ENCODE data around the gene TMCO1.

The TMCO1 gene

DNA sequence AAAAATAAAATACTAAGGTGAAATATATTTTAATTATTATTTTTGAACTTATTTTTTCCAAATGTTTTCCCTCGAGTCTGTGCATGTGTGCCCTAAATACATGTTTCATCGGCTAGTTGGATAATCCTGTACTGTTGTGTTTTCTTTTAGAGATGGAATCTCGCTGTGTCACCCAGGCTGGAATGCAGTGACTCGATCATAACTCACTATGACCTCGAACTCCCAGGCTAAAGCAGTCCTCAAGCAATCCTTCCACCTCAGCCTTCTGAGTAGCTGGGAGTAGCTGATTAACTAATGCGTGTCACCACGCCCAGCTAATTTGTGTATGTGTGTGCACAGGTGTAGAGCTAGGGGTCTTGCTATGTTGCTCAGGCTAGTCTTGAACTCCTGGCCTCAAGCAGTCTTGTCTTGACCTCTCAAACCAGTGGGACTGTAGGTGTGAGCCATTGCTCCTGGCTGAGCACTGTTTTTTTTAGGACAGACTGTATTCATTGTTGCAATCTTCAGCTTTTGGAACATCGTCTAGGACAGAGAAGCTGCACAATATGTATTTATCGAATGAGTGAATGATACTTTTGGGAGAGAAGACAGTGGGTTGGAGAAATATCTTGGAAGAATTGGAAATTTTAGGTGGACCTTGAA, 4.8 kb upstream of the TMCO1 start:
- Histone ChIP-seq H2BK5ac (ENCODE audit: low read length) (no peak overlapping the region), H3K4me3 (ENCODE audit: low read length in 2 of 2) (no peak overlapping the region), H3K36me3 (replicated peaks in 1 of 2; ENCODE audit: control insufficient read depth in 2 of 2, insufficient read depth in 2 of 2, low read length in 2 of 2) (peaks cover 0 to 36% of the 10 kb centered on the region in 2 donors), H3K14ac (ENCODE audit: low read length) (no peak overlapping the region), H4K8ac (ENCODE audit: low read depth, low read length) (no peak overlapping the region), H3K27me3 (ENCODE audit: control insufficient read depth in 3 of 3, insufficient read depth in 3 of 3, low read depth in 1 of 3, low read length in 3 of 3) (no peaks in the 10 kb centered on the region), H3K79me1 (ENCODE audit: low read depth, low read length) (no peaks in the 10 kb centered on the region), H3K27ac (replicated peaks; ENCODE audit: low read length) (no peak overlapping the region), H3K18ac (ENCODE audit: low read length) (no peak overlapping the region), H3K4me2 (ENCODE audit: insufficient read depth, low read length, poor library complexity, severe bottlenecking) (no peak overlapping the region), H2BK12ac (ENCODE audit: low read length) (no peak overlapping the region), H2AFZ (ENCODE audit: low read length) (no peak overlapping the region), H2BK15ac (ENCODE audit: low read length) (no peak overlapping the region), H3K23ac (ENCODE audit: low read depth, low read length, poor library complexity) (no peak overlapping the region), H3K4me1 (ENCODE audit: control insufficient read depth in 2 of 2, insufficient read depth in 1 of 2, low read depth in 1 of 2, low read length in 2 of 2) (peaks cover 0 to 3% of the 10 kb centered on the region in 2 donors), H3K9ac (ENCODE audit: low read depth, low read length, poor library complexity) (no peak overlapping the region), H3K4ac (ENCODE audit: low read length) (no peak overlapping the region), H2AK5ac (ENCODE audit: low read depth, low read length) (no peak overlapping the region), H4K91ac (ENCODE audit: low read depth, low read length, poor library complexity) (no peak overlapping the region), H3K9me3 (replicated peaks in 1 of 2; ENCODE audit: control insufficient read depth in 2 of 2, insufficient read depth in 1 of 2, low read depth in 1 of 2, low read length in 2 of 2) (no peaks in the 10 kb centered on the region), H2BK120ac (ENCODE audit: low read depth, low read length) (no peak overlapping the region)
- no CpG with 5 or more reads among the region's 9 CpGs for whole genome bisulfite sequencing, 2 donors (ENCODE audit: extremely low coverage in 2 of 2, insufficient read length in 2 of 2, insufficient replicate concordance in 1 of 2)
- DNase-seq (ENCODE audit: low spot score), result no peak

DNA sequence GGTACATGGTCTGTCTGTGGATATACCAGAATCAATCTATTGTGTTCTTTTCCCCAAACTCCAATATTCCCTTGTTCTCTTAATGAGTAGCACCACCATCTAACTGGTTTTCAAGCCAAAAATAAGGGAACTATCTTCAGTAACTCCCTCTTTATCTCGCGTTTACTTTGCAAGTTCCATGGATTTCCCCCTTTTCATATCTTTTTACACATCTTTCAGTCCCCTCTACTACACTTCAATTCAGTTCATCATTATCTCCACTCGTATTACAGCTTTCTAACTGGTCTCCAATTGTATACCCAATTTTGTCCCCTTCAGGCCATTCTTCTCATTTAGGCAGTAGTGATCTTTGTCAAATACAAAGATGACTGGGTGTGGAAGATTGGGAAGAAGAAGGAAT, 4.1 kb upstream of the TMCO1 start:
- no peak overlapping the region for H2AK5ac ChIP-seq (ENCODE audit: low read depth, low read length)
- H2AFZ ChIP-seq (ENCODE audit: low read length), result no peak overlapping the region
- H2BK12ac ChIP-seq (ENCODE audit: low read length), result no peak overlapping the region
- no peaks in the 10 kb centered on the region for H3K9me3 ChIP-seq (replicated peaks in 1 of 2; ENCODE audit: control insufficient read depth in 2 of 2, insufficient read depth in 1 of 2, low read depth in 1 of 2, low read length in 2 of 2)
- H3K18ac ChIP-seq (ENCODE audit: low read length), result no peak overlapping the region
- no peak overlapping the region for H3K4me3 ChIP-seq (ENCODE audit: low read length in 2 of 2)
- no CpG with 5 or more reads among the region's 3 CpGs for WGBS, 2 donors (ENCODE audit: extremely low coverage in 2 of 2, insufficient read length in 2 of 2, insufficient replicate concordance in 1 of 2)
- no peak overlapping the region for H2BK15ac ChIP-seq (ENCODE audit: low read length)
- H3K27me3 ChIP-seq (ENCODE audit: control insufficient read depth in 3 of 3, insufficient read depth in 3 of 3, low read depth in 1 of 3, low read length in 3 of 3), result no peaks in the 10 kb centered on the region
- H4K91ac ChIP-seq (ENCODE audit: low read depth, low read length, poor library complexity), result no peak overlapping the region
- H4K8ac ChIP-seq (ENCODE audit: low read depth, low read length), result no peak overlapping the region
- H3K14ac ChIP-seq (ENCODE audit: low read length), result no peak overlapping the region
- no peak overlapping the region for H3K9ac ChIP-seq (ENCODE audit: low read depth, low read length, poor library complexity)
- no peak overlapping the region for H2BK120ac ChIP-seq (ENCODE audit: low read depth, low read length)
- H3K23ac ChIP-seq (ENCODE audit: low read depth, low read length, poor library complexity), result no peak overlapping the region
- H3K4ac ChIP-seq (ENCODE audit: low read length), result no peak overlapping the region
- H3K27ac ChIP-seq (replicated peaks; ENCODE audit: low read length), result no peak overlapping the region
- H3K36me3 ChIP-seq (replicated peaks in 1 of 2; ENCODE audit: control insufficient read depth in 2 of 2, insufficient read depth in 2 of 2, low read length in 2 of 2), result peaks cover 0 to 37% of the 10 kb centered on the region in 2 donors
- no peak overlapping the region for H3K4me2 ChIP-seq (ENCODE audit: insufficient read depth, low read length, poor library complexity, severe bottlenecking)
- no peak for DNase-seq (ENCODE audit: low spot score)
- peaks cover 2 to 3% of the 10 kb centered on the region in 2 donors for H3K4me1 ChIP-seq (ENCODE audit: control insufficient read depth in 2 of 2, insufficient read depth in 1 of 2, low read depth in 1 of 2, low read length in 2 of 2)
- no peaks in the 10 kb centered on the region for H3K79me1 ChIP-seq (ENCODE audit: low read depth, low read length)
- no peak overlapping the region for H2BK5ac ChIP-seq (ENCODE audit: low read length)

DNA sequence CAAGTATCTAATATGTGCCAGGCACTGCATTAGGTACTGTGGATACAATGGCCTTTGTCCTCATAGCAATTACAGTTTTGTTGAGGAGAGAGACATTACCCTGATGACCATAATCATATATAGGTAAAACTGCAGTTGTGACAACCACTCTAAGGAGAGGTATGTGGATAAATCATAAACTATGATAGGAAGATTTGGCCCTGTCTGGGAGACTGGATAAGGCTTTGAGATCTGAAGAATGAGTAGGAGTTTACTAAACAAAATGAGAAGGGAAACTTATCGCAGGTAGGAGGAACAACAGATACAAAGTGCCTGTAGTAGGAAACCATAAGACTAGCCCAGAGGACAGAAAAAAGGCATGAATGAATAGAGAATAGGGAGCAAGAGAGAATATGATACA, 4.4 kb downstream of the TMCO1 start:
- Histone ChIP-seq H2AK5ac (ENCODE audit: low read depth, low read length) (no peak overlapping the region), H3K79me1 (ENCODE audit: low read depth, low read length) (peaks cover 3% of the 10 kb centered on the region), H3K4me3 (ENCODE audit: low read length in 2 of 2) (no peak overlapping the region), H2BK120ac (ENCODE audit: low read depth, low read length) (no peak overlapping the region), H3K18ac (ENCODE audit: low read length) (no peak overlapping the region), H3K23ac (ENCODE audit: low read depth, low read length, poor library complexity) (no peak overlapping the region), H3K36me3 (replicated peaks in 1 of 2; ENCODE audit: control insufficient read depth in 2 of 2, insufficient read depth in 2 of 2, low read length in 2 of 2) (peaks cover 7 to 66% of the 10 kb centered on the region in 2 donors), H2BK15ac (ENCODE audit: low read length) (no peak overlapping the region), H2BK5ac (ENCODE audit: low read length) (no peak overlapping the region), H3K9ac (ENCODE audit: low read depth, low read length, poor library complexity) (no peak overlapping the region), H3K4ac (ENCODE audit: low read length) (no peak overlapping the region), H3K27ac (replicated peaks; ENCODE audit: low read length) (no peak overlapping the region), H3K9me3 (replicated peaks in 1 of 2; ENCODE audit: control insufficient read depth in 2 of 2, insufficient read depth in 1 of 2, low read depth in 1 of 2, low read length in 2 of 2) (no peaks in the 10 kb centered on the region), H2BK12ac (ENCODE audit: low read length) (no peak overlapping the region), H3K27me3 (ENCODE audit: control insufficient read depth in 3 of 3, insufficient read depth in 3 of 3, low read depth in 1 of 3, low read length in 3 of 3) (no peaks in the 10 kb centered on the region), H3K4me1 (ENCODE audit: control insufficient read depth in 2 of 2, insufficient read depth in 1 of 2, low read depth in 1 of 2, low read length in 2 of 2) (peaks cover 2 to 3% of the 10 kb centered on the region in 2 donors), H4K91ac (ENCODE audit: low read depth, low read length, poor library complexity) (no peak overlapping the region), H2AFZ (ENCODE audit: low read length) (no peak overlapping the region), H4K8ac (ENCODE audit: low read depth, low read length) (no peak overlapping the region), H3K4me2 (ENCODE audit: insufficient read depth, low read length, poor library complexity, severe bottlenecking) (no peak overlapping the region), H3K14ac (ENCODE audit: low read length) (no peak overlapping the region)
- no CpG with 5 or more reads among the region's 1 CpG for WGBS, 2 donors (ENCODE audit: extremely low coverage in 2 of 2, insufficient read length in 2 of 2, insufficient replicate concordance in 1 of 2)
- no peak for DNase-seq (ENCODE audit: low spot score)

DNA sequence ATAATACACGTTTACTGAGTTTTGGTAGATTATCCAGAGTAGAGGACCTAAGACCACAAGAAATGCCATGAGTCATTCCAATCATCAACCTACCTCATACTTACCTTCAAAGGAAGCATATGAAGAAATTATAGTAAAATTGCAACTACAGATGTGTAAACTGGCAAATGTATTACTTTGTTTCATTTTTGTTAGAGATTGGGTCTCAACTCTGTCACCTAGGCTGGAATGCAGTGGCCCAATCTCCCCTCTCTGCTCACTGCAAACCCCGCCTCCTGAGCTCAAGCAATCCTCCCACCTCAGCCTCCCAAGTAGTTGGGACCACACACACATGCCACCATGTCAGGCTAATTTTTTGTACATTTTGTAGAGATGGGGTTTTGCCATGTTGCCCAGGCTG, 5.2 kb downstream of the TMCO1 start:
- H4K8ac ChIP-seq (ENCODE audit: low read depth, low read length), result no peak overlapping the region
- H3K4me3 ChIP-seq (ENCODE audit: low read length in 2 of 2), result no peak overlapping the region
- H3K9ac ChIP-seq (ENCODE audit: low read depth, low read length, poor library complexity), result no peak overlapping the region
- WGBS, 2 donors (ENCODE audit: extremely low coverage in 2 of 2, insufficient read length in 2 of 2, insufficient replicate concordance in 1 of 2), result no CpG with 5 or more reads among the region's 2 CpGs
- no peak overlapping the region for H2BK12ac ChIP-seq (ENCODE audit: low read length)
- no peak for DNase-seq (ENCODE audit: low spot score)
- no peak overlapping the region for H3K23ac ChIP-seq (ENCODE audit: low read depth, low read length, poor library complexity)
- no peak overlapping the region for H2BK15ac ChIP-seq (ENCODE audit: low read length)
- no peak overlapping the region for H2AK5ac ChIP-seq (ENCODE audit: low read depth, low read length)
- no peak overlapping the region for H3K4ac ChIP-seq (ENCODE audit: low read length)
- H3K4me2 ChIP-seq (ENCODE audit: insufficient read depth, low read length, poor library complexity, severe bottlenecking), result no peak overlapping the region
- no peak overlapping the region for H3K18ac ChIP-seq (ENCODE audit: low read length)
- no peak overlapping the region for H2BK120ac ChIP-seq (ENCODE audit: low read depth, low read length)
- no peak overlapping the region for H3K27ac ChIP-seq (replicated peaks; ENCODE audit: low read length)
- no peak overlapping the region for H3K14ac ChIP-seq (ENCODE audit: low read length)
- H4K91ac ChIP-seq (ENCODE audit: low read depth, low read length, poor library complexity), result no peak overlapping the region
- H3K36me3 ChIP-seq (replicated peaks in 1 of 2; ENCODE audit: control insufficient read depth in 2 of 2, insufficient read depth in 2 of 2, low read length in 2 of 2), result peaks cover 7 to 74% of the 10 kb centered on the region in 2 donors
- no peak overlapping the region for H2AFZ ChIP-seq (ENCODE audit: low read length)
- H3K4me1 ChIP-seq (ENCODE audit: control insufficient read depth in 2 of 2, insufficient read depth in 1 of 2, low read depth in 1 of 2, low read length in 2 of 2), result peaks cover 2 to 3% of the 10 kb centered on the region in 2 donors
- H2BK5ac ChIP-seq (ENCODE audit: low read length), result no peak overlapping the region
- peaks cover 3% of the 10 kb centered on the region for H3K79me1 ChIP-seq (ENCODE audit: low read depth, low read length)
- no peaks in the 10 kb centered on the region for H3K9me3 ChIP-seq (replicated peaks in 1 of 2; ENCODE audit: control insufficient read depth in 2 of 2, insufficient read depth in 1 of 2, low read depth in 1 of 2, low read length in 2 of 2)
- H3K27me3 ChIP-seq (ENCODE audit: control insufficient read depth in 3 of 3, insufficient read depth in 3 of 3, low read depth in 1 of 3, low read length in 3 of 3), result no peaks in the 10 kb centered on the region

All from neuronal stem cell (in vitro differentiated cells).